Keratinocyte (primary cell): Measurements from ENCODE around the gene SMURF1.

Source experiments
- EZH2 ChIP-seq: IDR thresholded peaks from one replicate; pipeline ENCODE4 v1.6.1; 2012; ENCODE audit warnings: inconsistent platforms, mild to moderate bottlenecking, low read length, moderate library complexity
- TF ChIP-seq, protein P1 (sequence below), 3 experiments: IDR thresholded peaks in 1 of 3; conservative IDR thresholded peaks in 1 of 3; optimal IDR thresholded peaks in 1 of 3; 2 replicates in 2 of 3; 3 replicates in 1 of 3; pipeline versions ENCODE3 to v1.5.1; 2011; ENCODE audit warnings: low read length in 3 of 3, mild to moderate bottlenecking in 3 of 3, moderate library complexity in 2 of 3, control low read depth in 1 of 3, inconsistent platforms in 1 of 3; ENCODE audit not compliant: insufficient read depth in 2 of 3; ENCODE audit errors: extremely low read depth in 1 of 3

- TF ChIP-seq, protein P1, sequence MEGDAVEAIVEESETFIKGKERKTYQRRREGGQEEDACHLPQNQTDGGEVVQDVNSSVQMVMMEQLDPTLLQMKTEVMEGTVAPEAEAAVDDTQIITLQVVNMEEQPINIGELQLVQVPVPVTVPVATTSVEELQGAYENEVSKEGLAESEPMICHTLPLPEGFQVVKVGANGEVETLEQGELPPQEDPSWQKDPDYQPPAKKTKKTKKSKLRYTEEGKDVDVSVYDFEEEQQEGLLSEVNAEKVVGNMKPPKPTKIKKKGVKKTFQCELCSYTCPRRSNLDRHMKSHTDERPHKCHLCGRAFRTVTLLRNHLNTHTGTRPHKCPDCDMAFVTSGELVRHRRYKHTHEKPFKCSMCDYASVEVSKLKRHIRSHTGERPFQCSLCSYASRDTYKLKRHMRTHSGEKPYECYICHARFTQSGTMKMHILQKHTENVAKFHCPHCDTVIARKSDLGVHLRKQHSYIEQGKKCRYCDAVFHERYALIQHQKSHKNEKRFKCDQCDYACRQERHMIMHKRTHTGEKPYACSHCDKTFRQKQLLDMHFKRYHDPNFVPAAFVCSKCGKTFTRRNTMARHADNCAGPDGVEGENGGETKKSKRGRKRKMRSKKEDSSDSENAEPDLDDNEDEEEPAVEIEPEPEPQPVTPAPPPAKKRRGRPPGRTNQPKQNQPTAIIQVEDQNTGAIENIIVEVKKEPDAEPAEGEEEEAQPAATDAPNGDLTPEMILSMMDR (optimal IDR thresholded peaks at IDR 0.05 in 1 of 3, IDR thresholded peaks at IDR 0.05 in 1 of 3, conservative IDR thresholded peaks at IDR 0.05 in 1 of 3; ENCODE audit: extremely low read depth in 1 of 3, insufficient read depth in 2 of 3, low read length in 3 of 3): no peak
- TF ChIP-seq EZH2: no peak
These were observed 53.0 kb downstream of the SMURF1 start for GRCh38 chr7:99090771-99091542.
